Measurements from ENCODE around the gene SEZ6L.

DNA sequence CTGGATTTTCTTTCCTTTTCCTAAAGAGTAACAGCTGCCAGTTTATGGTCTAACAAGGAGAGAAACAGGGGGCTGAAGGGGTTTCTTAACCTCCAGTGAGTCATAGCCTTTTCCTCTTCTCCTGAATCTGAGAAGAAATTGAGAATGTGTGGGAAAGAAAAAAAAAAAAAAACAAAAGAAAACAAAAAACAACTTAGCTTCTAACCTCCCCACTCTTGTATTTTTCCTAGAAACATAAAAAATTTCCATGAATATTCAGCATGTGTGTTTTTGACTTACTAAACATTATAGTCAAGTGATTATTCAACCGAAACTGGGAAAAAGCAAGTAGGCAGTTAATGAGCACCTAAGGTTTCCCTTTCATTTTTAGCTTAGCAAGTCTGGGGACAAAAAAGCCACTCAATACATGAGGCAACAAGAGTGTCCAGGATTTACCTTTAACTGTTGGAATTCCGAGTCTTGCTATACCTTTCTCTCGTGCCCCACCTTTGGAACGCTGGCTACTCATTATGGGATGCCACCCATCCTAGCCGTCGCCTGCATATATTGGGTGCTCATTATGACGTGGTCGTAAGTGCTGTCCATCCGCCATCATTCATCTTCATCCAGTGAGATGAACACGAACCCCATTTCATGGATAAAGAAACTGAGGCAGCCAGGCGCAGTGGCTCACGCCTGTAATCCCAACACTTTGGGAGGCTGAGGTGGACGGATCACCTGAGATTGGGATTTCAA, 262.2 kb downstream of the SEZ6L start:
- TF ChIP-seq, protein P1, sequence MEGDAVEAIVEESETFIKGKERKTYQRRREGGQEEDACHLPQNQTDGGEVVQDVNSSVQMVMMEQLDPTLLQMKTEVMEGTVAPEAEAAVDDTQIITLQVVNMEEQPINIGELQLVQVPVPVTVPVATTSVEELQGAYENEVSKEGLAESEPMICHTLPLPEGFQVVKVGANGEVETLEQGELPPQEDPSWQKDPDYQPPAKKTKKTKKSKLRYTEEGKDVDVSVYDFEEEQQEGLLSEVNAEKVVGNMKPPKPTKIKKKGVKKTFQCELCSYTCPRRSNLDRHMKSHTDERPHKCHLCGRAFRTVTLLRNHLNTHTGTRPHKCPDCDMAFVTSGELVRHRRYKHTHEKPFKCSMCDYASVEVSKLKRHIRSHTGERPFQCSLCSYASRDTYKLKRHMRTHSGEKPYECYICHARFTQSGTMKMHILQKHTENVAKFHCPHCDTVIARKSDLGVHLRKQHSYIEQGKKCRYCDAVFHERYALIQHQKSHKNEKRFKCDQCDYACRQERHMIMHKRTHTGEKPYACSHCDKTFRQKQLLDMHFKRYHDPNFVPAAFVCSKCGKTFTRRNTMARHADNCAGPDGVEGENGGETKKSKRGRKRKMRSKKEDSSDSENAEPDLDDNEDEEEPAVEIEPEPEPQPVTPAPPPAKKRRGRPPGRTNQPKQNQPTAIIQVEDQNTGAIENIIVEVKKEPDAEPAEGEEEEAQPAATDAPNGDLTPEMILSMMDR (IDR thresholded peaks at IDR 0.05; ENCODE audit: borderline replicate concordance, extremely low read depth, low read length, poor library complexity, severe bottlenecking) = no peak
- TF ChIP-seq EZH2 (IDR thresholded peaks at IDR 0.05; ENCODE audit: borderline replicate concordance, low read depth, low read length, severe bottlenecking) = no peak

All from DND-41 (cell line).